GM08714 (cell line): ENCODE results near the gene NECTIN4.
"Not testable (repeated sequence)": the region's sequence is repeated elsewhere in the genome, so short reads cannot be mapped to it uniquely, and the experiment has no call there.

Experiments used
- H3K4me3 ChIP-seq: fragments of 200-500 bp; sonication (Bioruptor generic); 2 replicates; pipeline ENCODE4 v1.5.1; 2014; ENCODE audit warnings: mild to moderate bottlenecking, low read length, inconsistent platforms
- ZNF274 ChIP-seq: IDR thresholded peaks from 2 replicates; pipeline ENCODE4 v1.6.1; 2012; ENCODE audit warnings: mild to moderate bottlenecking, low read depth, low read length

The NECTIN4 gene

DNA sequence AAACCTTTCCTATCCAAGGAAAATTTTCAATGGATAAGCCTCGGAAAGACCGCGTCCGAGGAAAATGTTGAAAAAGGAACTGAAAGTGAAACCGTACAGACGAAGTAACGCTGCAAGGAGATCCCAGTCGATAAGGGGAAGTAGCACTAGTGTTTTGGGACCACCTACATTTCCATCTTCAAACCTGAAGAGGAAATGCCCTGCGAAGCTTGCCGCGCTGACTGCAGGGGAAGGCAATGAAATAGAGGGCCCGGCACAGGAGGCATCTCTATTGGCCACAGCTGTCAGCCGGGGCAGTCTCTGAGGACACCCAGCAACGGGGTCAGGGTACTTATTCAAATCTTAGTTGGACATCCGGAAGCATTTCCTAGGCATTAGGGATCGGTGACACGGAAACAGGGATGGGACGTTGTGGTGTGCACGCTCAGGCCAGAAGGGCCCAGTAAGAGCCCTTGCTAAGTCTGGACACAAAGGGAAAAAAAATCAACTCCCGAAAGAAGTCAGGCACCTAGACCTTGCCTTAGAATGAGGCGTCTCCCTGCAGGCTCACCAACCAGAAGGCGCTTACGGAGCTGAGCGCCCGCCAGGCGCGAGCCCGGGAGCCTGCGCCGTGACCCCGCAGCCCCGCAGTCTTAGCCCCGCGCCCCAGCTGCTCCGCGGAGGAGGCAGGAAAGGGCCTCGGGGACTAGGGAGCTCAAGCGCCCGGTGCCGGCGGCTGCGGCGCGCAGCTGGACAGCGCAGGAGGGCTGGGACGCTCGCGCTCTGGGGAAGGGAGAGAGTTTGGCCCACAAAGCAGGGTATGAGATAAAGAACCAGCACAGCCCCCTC, 44.2 kb downstream of the NECTIN4 start:
- peak overlapping the region; percentile 94 for H3K4me3 ChIP-seq
- TF ChIP-seq ZNF274 = no peak

DNA sequence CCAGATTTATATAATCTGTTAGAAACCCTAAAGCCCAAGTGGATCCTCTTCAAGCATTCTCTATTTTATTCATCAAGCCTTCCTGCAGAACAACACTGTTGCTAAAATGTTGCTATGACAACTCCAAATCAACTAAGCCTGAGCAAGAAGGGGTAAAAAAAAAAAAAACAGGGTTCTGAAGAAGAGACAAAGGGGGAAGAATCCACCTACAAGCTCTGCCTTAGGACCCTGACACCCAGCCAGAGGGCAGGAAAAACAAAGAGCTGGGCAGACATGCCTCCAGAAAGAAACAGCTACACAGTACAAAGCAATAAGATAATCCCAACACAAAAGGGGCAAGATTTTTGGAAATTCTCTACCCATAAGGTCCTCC, 44.8 kb downstream of the NECTIN4 start:
- peak overlapping the region; percentile 94 for H3K4me3 ChIP-seq
- TF ChIP-seq ZNF274 = no peak

DNA sequence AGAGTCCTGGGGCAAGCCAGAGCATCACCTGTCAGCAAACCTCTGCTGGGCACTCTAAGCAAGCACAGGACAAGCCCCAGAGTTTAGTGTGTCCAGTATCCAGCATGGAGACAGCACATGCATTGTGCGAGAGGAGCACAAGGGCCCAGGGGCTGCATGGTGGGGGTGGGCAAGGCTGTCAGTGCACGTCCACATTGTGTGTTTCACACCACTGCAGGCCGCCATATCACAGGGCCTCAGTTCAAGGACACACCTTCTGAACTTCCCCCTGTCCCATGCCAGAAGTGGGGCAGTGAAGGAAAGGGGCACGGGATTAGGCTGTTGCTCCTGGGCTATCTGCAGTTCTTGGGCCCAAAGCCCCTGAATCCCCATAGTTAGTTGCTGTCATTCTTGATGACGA, 49.8 kb downstream of the NECTIN4 start:
- peak overlapping the region; percentile 74; the same call in 1 of the 2 replicates for H3K4me3 ChIP-seq
- TF ChIP-seq ZNF274 = no peak

DNA sequence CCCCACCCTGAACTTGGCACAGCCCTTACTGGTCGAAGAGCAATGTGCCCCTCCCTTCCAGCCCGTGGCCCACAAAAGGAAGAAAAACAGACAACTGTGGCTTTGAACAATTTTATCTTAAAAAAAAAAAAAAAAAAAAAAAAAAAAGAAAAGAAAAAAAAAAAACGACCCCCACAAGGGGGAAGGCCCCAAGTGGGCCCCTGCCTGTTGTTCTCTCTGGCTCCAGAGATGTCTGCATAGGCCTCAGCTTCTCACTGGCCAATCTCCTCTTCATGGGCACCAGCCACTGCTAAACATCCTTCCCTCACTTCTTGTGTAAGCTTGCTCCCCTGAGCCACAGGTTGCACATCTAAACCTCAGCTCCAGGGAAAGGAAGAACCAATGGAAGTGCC, 50.2 kb downstream of the NECTIN4 start:
- H3K4me3 ChIP-seq = peak overlapping the region; percentile 74; the same call in 1 of the 2 replicates
- no peak for TF ChIP-seq ZNF274

DNA sequence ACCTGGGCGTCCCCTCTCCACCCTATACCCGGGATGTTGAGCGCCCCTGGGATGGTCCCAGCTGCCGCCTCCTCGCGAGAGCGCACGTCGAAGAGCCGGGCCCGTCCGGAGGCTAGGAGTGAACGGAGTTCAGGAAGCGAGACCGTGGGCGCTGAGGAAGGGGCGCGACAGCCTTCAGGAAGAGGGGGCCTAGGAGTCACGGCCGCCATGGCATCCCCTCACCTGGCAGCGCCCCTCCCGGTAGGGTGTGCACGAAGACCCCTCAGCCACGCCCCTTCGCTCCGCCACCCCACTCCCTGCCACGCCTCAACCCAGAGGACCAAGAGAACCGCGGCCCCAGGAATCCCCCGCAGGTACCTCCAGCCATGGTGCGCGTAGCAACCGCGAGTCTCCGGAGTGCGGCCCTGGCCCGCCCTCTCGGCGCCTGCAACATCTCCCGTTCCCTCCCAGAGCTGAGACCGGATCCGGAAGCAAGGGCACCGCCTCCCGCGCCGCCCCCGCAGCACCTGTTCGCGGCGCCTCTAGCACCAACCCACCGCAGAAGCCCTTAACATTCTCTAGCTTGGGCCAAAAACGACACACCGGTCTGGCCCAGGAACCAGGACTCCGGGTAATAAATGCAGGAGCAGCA, 50.7 kb downstream of the NECTIN4 start, which contains the start of gene TSTD1:
Gene TSTD1 (minus strand): TSS at position 442 of the 631 bp plus-strand sequence. CDS start 75 bp downstream, at position 367.
- no peak for TF ChIP-seq ZNF274
- H3K4me3 ChIP-seq = peak within 1 kb of the TSS; percentile 74

DNA sequence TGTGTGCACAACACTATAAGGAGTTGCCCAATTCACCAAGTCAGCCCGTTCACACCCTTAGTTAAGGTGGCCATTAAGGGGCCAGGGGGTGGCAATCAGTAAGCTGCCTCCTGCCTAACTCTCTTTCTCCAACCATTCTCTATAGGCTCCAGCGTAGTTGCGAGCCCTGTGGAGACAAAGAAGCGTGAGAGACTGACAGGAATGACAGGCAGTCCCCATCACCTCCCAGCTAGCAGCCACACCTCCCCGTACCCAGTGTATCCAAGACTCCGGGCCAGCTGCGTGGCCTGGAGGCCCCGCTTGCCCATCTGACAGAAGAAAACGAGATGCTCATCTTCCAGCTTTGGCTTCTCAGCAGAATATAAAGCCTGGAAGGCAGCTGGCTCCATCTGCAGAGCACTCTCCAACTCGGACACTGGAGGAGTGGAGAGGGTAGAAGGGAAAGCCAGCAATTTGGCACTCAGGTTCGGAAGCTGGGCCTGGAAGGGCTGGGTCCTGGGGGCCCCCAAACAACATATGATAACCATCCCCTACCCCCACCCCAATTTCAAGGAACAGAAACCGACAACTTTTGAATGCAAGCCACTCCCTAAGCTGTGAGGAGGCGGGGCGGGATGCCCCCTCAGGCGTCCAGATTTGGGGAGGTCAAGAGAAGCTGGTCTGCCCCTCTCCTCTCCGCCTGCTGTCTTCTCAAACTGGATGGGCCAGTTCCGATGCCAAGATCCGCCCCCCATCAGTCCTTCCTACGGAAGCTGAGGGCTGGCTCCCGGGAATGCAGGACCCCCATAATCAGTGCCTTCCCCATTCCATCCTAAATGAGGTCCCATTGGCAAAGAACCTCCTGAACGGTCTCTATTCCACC, 51.5 kb downstream of the NECTIN4 start:
- H3K4me3 ChIP-seq = peak overlapping the region; percentile 74
- TF ChIP-seq ZNF274 = no peak

DNA sequence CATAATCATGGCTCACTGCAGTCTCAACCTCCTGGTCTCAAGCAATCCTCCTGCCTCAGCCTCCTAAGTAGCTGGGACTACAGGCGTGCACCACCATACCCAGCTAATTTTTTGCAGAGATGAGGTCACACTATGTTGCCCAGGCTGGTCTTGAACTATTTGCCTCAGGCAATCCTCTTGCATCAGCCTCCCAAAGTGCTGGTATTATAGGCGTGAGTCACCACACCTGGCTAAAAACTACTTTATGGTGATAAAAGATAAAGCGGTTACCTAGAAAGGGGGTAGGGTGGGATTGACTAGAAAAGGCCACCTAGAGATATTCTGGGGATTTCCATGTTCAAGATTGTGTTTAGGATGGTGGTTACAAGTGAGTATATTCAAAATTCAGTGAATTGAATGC, 55.6 kb downstream of the NECTIN4 start:
- TF ChIP-seq ZNF274 = no peak
- H3K4me3 ChIP-seq = no peak overlapping the region

DNA sequence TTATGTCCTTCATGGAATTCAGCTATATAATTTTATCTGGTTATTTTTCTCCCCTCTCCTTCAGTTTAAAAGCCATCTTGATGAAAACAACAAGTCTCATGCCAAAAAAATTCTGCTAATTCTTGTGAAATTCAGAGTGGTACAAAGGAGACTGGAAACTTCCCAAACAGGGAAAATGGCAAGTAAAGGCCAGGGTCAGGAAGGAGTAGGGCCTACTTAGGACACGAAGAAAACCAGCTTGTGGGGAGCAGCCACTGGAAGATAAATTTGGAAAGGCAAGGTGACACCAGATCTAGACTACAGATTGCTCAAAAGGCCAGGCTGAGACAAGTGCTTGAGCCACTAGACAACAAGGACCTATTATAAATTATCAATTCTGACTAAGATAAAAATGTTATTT, 56.9 kb downstream of the NECTIN4 start:
- no peak for TF ChIP-seq ZNF274
- H3K4me3 ChIP-seq = no peak overlapping the region

DNA sequence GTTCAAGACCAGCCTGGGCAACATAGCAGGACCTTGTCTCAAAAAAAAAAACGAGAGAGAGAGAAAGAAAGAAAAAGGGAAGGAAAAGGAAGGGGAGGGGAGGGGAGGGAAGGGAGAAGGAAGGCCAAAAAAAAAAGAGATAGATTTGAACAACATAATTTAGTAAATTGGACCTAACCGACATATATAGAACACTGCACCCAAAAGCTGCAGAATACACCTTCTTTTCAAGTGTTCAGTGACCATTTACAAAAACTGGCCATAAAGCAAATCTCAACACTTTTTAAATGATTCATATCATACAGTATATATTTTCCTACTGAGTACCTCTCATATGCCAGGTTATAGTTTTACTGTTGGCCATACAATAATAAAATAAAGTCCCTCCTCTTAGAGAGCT, 57.5 kb downstream of the NECTIN4 start:
- no peak for TF ChIP-seq ZNF274

DNA sequence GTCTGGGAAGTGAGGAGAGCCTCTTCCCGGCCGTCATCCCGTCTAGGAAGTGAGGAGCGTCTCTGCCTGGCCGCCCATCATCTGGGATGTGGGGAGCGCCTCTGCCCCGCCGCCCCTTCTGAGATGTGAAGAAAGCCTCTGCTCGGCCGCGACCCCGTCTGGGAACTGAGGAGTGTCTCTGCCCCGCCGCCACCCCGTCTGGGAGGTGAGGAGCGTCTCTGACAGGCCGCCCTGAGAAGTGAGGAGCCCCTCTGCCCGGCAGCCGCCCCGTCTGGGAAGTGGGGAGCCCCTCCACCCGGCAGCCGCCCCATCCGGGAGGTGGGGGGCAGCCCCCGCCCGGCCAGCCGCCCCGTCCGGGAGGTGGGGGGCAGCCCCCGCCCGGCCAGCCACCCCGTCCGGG, 59.9 kb downstream of the NECTIN4 start:
- not testable (repeated sequence) for H3K4me3 ChIP-seq

More for the DNA sequence above, 57.5 kb downstream of the NECTIN4 start:
- no peak overlapping the region for H3K4me3 ChIP-seq

DNA sequence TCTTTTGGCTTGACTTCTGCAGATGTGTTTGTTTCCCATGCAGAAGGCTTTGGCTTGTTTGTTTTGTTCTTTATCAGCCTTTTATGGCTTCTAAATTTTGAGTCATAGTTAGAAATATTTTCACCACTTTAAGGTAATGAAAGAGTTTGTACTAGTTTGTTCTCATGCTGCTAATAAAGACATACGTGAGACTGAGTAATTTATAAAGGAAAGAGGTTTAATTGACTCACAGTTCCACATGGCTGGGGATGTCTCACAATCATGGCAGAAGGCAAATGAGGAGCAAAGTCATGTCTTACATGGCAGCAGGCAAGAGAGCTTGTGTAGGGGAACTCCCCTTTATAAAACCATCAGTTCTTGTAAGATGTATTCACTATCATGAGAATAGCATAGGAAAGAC, 62.4 kb downstream of the NECTIN4 start:
- H3K4me3 ChIP-seq = not testable (repeated sequence)

DNA sequence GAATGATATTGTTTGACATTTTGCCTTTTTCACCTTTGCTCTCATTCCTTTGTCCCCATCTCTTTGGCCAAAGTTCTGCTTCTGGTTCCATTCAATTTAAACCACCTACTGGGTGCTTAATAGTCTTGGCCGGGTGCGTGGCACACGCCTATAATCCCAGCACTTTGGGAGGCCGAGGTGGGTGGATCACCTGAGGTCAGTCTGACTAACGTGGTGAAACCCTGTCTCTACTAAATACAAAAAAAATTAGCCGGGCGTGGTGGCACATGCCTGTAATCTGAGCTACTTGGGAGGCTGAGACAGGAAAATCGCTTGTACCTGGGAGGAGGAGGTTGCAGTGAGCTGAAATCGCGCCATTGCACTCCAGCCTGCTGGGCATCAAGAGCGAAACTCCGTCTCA, 66.9 kb downstream of the NECTIN4 start:
- H3K4me3 ChIP-seq = not testable (repeated sequence)

DNA sequence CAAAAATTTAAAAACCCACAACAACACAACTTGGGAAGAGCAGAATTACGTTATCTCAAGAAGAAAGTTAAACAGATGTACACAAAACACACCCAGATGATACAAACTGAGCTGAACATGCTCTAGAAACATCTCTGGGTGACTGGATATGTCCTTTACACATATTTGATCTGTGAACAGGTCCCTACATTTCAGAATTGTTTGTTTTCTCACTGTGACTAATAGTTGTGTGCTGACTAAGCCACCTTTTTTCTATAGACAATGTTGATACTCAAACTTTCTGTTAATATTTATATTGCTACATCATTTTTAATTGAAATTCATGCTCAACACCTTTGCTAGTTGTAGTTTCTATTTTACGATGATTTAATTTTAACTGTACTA, 67.4 kb downstream of the NECTIN4 start:
- H3K4me3 ChIP-seq = peak overlapping the region; percentile 71; the same call in 1 of the 2 replicates
- no peak for TF ChIP-seq ZNF274

DNA sequence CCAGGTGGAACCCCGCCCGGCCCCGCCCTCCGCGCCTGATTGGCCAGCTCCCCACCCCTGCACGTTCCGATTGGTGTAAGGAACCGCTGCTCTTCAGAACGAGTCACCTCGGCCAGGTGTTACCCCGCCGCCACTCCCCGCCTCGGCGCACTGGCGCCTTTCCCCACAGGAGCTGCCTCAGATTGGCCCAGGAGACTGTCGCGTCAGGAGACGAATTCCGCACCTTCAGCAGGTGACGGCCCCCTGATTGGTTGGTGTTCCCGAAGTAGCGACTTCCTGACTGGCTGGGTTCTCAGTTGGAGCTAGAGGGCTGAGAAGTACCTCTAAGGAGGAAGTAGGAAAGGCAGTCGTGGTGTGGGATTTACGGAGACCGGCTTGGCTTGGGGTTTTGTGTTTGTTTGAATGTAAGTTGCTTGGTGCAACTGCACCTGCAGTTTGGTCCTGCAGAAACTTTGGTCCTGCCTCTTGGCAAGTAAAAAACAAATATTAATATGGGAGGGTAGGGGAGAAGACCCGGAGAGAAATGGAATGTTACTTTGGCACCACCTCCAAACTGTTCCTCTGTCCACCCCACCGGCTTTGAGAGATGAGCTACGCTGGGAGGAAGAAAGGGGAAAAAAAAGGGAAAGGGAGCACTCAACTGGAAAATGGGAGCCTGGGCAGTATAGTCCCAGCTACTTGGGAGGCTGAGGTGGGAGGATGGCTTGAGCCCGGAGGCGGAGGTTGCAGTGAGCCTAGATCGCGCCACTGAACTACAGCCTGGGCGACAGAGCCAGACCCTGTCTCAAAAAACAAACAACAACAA, 68.0 kb downstream of the NECTIN4 start:
- peak overlapping the region; percentile 71 for H3K4me3 ChIP-seq
- TF ChIP-seq ZNF274 = no peak
